ENCODE results near the gene RCSD1. TPM values are rescaled to one million over a fixed set of nuclear protein-coding genes. Genes with fewer than 3 reads are reported as not detected.
A peak's percentile ranks its signal among the peaks of the same experiment; 100 is the strongest.

Gene RCSD1
- total and polyA plus RNA-seq, 10 of the 15 experiments (the other 5 are each of a cell fraction or from before 2014, with no cell fraction given) = 11.4 to 78.3 (median 71.6) TPM

- TF ChIP-seq HSF1 (IDR thresholded peaks at IDR 0.05; ENCODE audit: low read depth, low read length) (no peak), YY1 (IDR thresholded peaks at IDR 0.05; ENCODE audit: low read depth, low read length) (no peak), NR2F1 (conservative IDR thresholded peaks at IDR 0.05) (no peak), BCLAF1 (IDR thresholded peaks at IDR 0.05) (no peak), CHD1 (IDR thresholded peaks at IDR 0.05; ENCODE audit: low read depth, low read length) (no peak), POU2F2 (IDR thresholded peaks at IDR 0.05; ENCODE audit: borderline replicate concordance, low read depth, low read length) (no peak), ATF2 (IDR thresholded peaks at IDR 0.05; ENCODE audit: low read length) (no peak), CHD2 (IDR thresholded peaks at IDR 0.05; ENCODE audit: borderline replicate concordance, low read depth, low read length) (peak; percentile 94), CBFB (IDR thresholded peaks at IDR 0.05; ENCODE audit: low read depth) (no peak), POLR2A (IDR thresholded peaks at IDR 0.05; ENCODE audit: low read depth, low read length) (peak; percentile 82), SMAD5 (IDR thresholded peaks at IDR 0.05; ENCODE audit: low read depth) (no peak), POLR2AphosphoS5 (IDR thresholded peaks at IDR 0.05; ENCODE audit: low read length) (peak; percentile 49; the same call in 1 of the 2 replicates), PAX8 (IDR thresholded peaks at IDR 0.05) (no peak), SPI1 (IDR thresholded peaks at IDR 0.05; ENCODE audit: borderline replicate concordance, insufficient read depth, low read depth, low read length) (no peak), E4F1 (IDR thresholded peaks at IDR 0.05; ENCODE audit: borderline replicate concordance, partially characterized antibody) (no peak), CEBPB (IDR thresholded peaks at IDR 0.05; ENCODE audit: borderline replicate concordance in 1 of 2, low read depth in 2 of 2, low read length in 2 of 2) (no peak), SP1 (IDR thresholded peaks at IDR 0.05; ENCODE audit: low read depth, low read length) (peak; percentile 98), CEBPZ (IDR thresholded peaks at IDR 0.05; ENCODE audit: low read depth, low read length) (no peak)
Observed at GRCh38 chr1:167721617-167722151, 91.7 kb downstream of the RCSD1 start, which contains the start of gene MPZL1 (continued).

Data from GM12878 (cell line).